Measurements from ENCODE around the gene MAGED1.

MAGED1 gene, protein sequence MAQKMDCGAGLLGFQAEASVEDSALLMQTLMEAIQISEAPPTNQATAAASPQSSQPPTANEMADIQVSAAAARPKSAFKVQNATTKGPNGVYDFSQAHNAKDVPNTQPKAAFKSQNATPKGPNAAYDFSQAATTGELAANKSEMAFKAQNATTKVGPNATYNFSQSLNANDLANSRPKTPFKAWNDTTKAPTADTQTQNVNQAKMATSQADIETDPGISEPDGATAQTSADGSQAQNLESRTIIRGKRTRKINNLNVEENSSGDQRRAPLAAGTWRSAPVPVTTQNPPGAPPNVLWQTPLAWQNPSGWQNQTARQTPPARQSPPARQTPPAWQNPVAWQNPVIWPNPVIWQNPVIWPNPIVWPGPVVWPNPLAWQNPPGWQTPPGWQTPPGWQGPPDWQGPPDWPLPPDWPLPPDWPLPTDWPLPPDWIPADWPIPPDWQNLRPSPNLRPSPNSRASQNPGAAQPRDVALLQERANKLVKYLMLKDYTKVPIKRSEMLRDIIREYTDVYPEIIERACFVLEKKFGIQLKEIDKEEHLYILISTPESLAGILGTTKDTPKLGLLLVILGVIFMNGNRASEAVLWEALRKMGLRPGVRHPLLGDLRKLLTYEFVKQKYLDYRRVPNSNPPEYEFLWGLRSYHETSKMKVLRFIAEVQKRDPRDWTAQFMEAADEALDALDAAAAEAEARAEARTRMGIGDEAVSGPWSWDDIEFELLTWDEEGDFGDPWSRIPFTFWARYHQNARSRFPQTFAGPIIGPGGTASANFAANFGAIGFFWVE

DNA sequence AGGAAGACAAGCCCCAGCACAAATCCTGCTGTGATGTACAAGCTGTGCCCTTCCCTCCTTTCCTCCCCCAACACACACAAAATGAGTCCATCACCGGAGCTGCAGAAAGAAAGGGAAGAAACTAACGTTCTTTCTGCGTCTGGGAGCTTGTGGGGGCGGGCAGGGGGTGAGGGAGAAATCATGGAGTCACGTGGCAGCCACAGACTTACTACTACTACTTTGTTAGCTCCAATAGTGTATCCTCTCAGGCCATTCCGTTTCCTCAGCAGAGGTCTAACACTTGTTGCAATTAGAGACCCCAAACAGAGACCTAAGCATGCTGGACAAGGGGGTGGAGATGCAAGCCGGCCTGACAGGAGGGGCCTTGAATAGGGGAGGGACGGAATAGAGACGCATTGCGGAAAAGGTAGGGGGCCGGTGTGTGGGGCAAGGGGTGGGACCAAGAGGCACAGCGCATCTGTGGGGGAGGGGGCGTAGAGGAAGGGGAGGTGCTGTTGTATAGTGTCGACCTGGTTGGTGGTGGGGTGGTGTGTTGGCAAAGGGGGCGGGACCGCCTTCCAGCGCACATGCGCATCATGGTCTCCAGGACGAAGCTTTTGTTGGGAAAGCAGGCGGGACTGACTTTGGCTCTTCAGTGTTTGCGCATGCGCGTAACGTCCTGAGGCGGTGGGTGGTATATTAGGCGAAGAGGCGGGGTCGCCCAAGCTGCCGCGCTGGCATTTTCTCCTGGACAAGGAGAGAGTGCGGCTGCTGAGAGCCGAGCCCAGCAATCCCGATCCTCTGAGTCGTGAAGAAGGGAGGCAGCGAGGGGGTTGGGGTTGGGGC lies at the start of gene MAGED1:
TSS of gene MAGED1 (plus strand) at position 703 of the 825 bp plus-strand sequence. CDS start 682 bp downstream, outside the sequence.
- peak; percentile 93 for DNase-seq (ENCODE audit: low read depth)

DNA sequence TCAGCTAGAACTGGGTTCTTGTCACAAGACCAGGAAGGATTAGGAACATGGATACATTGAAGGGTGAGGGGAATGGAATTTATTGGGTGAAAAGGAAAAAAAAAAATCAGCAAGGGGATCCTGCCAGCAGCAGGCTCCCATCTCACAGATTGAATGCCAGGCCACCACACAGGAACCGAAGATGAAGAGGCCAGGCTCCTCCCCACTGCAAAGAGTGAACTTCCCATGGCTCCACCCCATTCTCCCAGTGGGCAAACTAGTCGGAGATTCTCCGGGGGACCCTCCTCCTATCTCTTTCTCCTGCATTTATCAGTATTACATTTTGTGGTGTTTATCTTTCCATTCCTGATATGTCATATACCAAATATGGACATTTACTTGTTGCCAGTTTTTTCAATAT lies 46.0 kb upstream of the MAGED1 start:
- DNase-seq (ENCODE audit: low read depth) = no peak

DNA sequence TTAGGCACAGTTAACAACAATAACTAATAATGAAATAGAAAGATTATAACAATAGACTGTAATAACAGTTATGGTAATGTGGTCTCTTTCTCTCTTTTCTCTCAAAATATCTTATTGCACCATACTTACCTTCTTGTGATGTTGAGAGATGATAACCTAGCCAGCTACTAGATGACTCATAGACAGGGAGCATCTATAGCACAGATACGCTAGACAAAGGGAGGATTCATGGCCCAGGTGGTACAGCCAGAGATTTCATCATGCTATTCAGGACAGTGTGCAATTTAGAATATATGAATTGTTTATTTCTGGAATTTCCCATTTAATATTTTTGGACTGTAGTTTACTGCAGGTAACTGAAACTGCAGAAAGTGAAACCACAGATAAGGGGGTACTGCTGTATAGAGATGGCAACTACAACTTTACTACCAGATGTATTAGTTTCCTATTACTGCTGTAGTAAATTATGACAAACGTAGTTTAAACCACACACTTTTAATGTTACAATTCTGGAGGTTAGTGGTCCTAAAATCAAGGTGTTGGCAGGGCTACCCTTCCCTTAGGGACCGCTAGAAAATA lies 41.8 kb upstream of the MAGED1 start:
- DNase-seq (ENCODE audit: low read depth) = peak; percentile 47

DNA sequence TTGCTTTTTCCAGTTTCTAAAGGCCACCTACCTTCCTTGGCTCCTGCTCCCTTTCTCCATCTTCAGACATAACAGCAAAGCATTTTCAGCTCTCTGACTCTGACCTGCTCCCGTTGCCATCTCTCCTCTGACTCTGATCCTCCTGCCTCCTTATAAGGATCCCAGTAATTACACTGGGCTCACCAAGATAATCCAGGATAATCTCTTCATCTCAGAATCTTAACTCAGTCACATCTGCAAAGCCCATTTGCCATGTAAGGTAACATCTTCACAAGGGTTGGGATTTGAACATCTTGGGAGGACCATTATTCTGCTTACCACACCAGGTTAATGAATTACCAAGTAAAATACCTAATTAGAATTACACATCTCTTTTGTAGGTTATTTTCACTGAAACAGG lies 41.3 kb upstream of the MAGED1 start:
- DNase-seq (ENCODE audit: low read depth) = no peak

DNA sequence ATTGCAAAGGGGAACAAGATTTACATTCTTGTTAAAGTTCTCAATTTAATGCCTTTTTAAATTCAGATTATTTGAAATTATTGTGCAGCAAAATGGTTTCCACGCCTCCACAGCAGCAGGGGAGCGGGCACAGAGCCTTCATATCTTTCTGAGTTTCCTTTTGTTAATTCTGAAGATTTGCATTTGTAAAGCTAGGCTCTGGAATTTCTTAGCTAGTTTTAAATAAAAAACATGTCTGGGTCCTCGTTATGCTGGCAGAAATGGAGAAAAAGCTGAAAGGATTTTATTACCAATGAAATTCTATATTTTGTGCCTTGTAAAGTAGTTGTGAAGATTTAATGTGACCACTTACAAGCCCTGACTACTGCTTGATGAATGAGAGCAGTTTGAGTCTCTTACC lies 40.8 kb upstream of the MAGED1 start:
- DNase-seq (ENCODE audit: low read depth) = no peak

DNA sequence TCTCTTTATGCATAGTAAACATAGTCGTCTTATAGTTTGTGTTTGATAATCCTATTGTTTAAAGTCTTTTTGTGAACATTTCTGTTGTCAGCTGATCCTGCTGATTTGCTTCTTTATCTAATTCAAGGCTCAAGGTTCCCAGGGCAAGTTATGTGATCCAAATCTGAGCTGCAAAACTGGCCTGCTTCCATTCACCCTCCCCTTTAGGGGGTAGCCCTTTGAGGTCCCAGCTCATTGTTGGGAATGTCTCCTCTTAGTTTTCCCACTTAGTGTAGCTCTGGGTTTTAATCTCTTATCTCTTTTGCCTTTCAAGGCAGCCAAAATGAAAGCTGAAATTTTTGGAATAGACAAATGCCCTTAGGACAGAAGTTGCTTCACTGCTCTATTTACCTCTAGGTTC lies 40.2 kb upstream of the MAGED1 start:
- no peak for DNase-seq (ENCODE audit: low read depth)

DNA sequence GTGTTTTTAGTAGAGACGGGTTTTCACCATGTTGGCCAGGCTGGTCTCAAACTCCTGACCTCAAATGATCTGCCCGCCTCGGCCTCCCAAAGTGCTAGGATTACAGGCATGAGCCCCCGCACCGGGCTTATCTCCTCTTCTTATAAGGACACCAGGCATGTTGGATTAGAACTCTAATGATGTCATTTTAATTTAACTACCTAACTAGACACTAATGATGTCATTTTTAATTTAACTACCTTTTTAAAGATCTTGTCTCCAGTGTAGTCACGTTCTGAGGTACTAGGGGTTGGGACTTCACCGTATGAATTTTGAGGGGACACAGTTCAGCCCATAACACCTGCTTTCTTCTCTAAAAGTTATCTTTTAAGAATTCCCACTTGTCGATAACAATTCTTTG lies 37.7 kb upstream of the MAGED1 start:
- no peak for DNase-seq (ENCODE audit: low read depth)

DNA sequence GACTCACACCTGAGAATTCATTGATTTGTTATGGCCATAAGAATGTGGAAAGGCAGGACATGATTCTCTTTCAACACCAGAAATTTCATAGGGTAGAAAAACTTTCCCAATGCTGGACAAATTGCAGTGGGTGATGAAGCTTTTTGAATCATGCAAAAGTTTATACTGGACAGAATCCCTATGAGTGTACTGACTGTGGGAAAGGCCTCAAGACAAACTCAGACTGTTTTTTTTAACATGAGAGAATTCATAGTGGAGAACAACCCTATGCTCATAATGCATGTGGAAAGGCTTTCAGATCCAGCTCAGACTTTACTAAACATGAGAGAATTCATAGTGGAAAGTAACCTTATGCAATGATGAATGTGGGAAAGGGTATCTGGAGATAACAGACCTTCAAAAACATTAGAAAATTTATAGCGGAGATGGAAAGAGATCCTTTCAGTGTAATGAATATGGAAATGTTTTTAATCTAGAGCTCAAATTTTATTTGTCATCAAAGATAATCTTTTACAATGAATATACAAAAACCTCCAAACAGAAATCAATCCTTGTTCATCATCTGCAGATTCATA lies 36.2 kb upstream of the MAGED1 start:
- no peak for DNase-seq (ENCODE audit: low read depth)

DNA sequence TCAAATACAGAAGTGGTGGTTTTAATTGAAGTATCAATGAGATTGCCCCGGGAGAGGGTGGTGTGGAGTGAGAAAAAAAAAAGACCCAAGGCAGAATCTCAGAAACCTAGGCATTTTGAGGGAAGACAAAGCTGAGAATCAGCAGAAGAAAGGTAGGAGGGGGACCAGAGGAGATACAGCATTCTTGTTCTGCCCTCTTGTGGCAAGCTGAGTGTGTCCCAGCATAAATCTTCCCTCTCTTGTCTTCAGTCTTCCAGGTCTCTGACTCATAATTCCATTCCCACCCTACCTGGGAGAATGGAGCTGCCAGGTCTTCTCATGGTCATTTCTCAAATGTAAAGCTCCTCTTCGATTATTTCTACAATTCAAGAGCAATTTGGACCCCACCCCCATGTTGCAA lies 32.7 kb upstream of the MAGED1 start:
- peak; percentile 59 for DNase-seq (ENCODE audit: low read depth)

DNA sequence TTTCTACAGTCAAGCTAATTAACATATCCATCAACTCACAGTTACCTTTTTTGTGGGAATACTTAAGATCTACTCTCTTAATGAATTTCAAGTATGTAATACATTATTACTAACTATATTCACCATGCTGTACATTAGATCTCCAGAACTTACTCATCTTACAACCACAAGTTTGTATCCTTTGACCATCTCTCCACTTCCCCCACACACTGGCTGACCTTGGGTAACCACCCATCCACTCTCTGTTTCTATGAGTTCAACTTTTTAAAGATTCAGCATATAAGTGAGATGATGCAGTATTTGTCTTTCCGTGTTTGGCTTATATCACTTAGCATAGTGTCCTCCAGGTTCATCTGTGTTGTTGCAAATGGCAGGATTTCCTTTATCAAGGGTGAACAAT lies 30.5 kb upstream of the MAGED1 start:
- DNase-seq (ENCODE audit: low read depth) = peak; percentile 27

DNA sequence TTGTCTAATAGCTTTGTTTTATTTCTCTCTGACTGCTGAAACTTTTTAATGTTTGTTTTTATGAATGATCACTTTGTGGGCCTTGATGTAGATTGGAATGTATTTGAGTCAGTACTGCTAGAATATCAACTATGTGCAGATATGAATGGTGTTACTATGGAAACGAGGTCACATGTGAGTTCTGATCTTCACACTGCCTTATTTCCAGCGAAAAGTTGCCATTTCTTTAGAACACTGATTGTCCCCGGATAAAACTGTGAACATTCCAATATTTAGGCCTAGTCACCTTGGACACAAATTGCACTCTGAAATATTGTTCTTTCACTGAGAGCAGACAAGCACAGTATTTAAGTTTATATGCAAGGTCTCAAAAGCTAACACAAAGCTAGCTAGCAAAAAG lies 27.2 kb upstream of the MAGED1 start:
- peak; percentile 45 for DNase-seq (ENCODE audit: low read depth)

DNA sequence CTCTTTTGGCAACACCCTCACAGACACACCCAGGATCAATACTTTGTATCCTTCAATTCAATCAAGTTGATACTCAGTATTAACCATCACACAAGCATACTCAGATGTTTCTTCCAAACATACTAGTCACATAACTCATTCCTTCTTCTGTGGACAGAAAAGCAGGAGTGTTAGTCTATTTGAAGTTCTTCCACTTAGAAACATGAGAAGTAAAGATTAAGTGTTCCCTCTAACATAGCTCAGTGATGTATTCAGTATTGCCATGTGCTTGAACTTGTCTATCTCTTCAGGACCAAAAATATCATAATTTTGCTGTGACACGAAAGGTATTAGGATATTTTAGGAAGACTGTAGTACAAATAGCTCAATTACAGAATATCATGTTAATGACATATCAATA lies 25.8 kb upstream of the MAGED1 start:
- DNase-seq (ENCODE audit: low read depth) = no peak

DNA sequence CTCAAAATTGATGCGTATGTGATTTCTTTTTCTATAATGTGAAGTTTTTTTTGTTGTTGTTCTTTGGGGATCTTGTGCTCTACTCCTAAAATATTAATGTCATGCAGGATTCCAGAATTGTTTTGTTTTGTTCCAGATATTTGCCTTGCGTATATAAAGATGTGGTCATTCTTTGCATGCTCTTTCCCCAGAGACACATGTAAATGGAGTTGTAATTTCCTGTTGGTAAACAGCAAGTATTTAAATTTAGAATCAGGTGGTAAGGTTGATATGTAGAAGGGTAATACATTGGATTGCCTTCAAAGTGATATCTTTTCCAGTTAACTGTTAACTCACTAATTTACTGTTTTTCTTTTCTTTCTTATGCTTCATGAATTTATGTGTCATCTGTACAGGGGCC lies 23.1 kb upstream of the MAGED1 start:
- no peak for DNase-seq (ENCODE audit: low read depth)

DNA sequence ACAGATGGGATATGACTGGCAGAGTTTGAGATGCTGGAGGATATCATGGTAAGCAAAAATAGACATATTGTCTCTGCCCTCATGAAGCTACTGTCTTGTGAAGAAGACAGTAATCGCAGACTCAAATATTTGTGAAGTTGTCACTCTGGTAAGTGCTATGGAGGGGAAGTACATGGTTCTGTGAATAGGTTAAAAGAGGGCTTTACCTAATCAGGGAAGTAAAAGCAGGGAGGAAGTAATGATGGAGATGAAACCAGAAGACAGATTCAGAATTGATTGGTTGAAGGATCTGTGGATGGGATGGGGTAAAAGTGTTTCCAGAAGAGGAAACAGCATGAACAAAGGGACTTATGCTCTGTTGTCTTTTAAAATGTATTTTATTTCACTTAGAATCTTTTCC lies 19.3 kb upstream of the MAGED1 start:
- no peak for DNase-seq (ENCODE audit: low read depth)

DNA sequence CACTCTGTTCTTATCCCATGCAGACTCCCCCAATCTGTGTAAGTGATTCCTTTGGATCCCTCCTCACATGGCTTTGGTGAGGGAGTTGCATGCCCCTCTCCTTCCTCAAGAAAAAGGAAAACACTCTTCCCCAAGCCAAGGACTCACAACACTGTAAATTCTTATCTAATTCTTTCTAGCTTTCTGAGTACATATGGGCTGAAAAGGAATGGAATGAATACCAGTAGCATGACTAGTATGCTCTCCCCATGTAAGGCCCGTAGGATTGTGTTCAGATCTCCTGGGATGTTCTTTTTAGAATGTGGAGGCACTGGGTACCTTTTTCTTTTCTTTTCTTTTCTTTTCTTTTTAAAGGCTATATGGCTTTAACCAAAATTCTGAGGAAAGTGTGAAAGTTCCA lies 17.0 kb upstream of the MAGED1 start:
- peak; percentile 74 for DNase-seq (ENCODE audit: low read depth)

DNA sequence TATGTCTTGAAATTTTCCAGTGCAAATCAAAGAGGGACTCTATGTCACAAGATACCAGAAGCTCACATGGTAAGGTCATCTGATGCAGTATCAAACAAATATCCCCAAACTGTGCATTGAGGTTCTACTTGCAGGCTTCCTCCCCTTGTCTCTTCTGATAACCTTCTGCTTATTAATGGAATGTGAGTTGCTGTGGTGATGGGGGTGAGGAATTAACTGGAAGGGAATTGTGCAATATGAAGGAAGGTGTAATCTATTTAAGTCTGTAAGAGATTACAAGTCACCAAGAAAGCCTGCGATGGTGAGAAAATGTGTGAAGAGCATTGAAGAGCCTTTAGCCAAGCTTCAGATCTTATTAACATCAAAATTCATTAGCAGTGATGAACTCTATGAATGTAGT lies 15.4 kb upstream of the MAGED1 start:
- peak; percentile 66 for DNase-seq (ENCODE audit: low read depth)

DNA sequence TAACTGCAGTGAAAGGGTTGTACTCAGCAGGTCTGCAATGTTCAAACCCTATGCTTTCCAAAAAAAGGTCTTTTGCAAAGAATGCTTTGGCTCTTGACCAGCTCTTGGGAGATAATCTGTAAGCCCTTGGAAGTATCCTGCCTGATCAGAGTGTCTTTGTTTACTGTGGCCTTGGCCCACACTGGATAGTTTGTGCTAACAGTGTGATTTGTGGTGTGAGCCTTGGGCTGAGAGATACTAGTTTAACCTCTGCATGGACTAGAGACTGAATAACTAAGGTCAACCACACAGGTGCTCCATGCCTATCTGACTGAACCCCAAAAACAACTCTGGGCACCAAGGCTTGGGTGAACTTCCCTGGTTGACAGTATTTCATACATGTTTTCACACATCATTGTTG lies 3.6 kb upstream of the MAGED1 start:
- DNase-seq (ENCODE audit: low read depth) = peak; percentile 13

DNA sequence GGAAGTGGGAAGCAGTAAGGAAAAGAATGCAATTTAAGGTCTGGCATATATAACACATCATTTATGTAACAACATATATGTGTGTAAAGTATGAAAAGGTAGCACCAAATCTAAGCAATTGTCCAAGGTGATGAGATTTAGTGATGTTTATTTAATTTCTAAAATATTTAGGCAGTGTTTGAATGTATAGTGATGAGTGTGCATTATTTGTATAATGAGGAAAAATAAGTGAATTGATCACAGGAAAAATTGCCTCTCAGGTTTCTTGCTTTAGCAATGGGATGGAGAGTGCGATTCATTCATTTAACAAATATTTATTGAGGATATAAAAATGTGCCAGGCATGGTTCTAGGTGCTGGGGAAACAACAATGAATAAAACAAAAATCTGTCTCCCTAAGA lies 2.2 kb upstream of the MAGED1 start:
- DNase-seq (ENCODE audit: low read depth) = no peak

DNA sequence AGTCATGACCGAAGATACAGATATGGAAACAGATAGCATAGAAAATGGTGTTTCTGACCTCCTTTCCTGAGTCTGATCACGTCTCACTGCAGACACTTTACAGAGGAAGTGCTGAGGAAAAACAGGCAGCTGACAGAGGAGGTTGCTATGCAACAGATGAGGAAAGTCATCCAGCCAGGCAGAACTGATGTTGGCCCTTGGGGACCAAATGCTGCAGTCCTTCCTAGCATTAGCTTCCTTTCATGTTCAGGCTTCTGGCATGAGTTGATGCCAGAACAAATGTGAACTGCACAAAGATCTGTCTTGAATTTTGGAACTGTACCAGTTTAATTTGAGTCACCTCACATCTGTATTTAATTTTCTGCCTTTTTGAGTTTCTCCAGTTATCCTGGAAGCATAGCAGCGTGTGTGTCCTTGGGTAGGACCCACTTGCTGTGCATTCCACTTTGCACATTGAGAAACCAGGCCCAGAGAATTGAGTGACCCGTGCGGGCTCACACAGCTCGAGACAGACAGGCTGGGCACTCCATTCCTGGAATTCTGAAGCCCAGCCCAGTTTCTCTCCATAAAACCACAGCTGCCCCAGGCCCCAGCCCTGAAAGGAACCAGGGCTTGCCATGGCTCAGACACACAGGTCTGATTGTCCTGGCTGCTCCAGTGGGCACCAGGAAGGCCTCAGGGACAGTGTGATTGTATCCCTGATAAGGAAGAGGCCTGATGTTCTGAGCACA lies 1.4 kb upstream of the MAGED1 start:
- peak; percentile 38 for DNase-seq (ENCODE audit: low read depth)

DNA sequence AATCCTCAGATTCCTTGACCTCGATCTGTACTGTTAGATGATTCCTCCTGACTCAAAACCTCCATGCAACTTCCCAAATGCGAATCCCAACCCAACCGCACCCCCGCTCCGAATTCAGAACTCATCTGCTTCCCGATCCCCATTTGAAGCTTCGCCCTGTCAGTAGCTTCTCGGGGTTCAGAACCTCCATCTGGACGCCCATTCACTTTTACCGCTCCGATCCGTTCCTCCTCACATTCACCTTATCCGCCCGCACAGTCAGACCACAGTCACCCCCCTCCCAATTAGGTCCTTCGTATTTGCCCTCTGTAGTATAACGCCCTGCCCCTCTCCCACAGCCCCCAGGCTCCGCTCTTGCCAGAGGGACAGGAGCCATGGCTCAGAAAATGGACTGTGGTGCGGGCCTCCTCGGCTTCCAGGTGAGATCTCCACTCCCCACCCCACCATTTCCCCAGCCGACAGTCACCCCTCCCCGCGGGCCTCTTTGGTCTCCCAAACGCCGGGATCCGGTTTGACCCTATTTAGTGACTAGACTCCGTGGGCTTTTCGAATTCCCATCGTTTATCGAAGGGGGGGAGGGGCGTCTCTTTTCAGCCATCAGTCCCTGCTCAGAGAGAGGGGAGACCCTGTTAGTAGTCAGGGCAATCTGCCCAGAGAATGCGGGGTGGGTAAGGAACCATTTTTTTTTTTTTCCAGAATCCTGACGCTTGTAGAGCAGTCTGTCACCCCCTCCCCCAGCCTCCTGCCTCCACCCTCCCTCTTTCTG lies 691 bp downstream of the MAGED1 start:
- DNase-seq (ENCODE audit: low read depth) = peak; percentile 12

Measured in amniotic epithelial cell (primary cell).